Right lobe of liver (tissue), 4 donors: ENCODE data around the gene CSN2.

Source experiments
- CTCF ChIP-seq, 4 donors: fragments of 200-600 bp in 3 of 4; fragments of 450-650 bp in 1 of 4; IDR thresholded peaks; one replicate each; pipeline versions ENCODE4 v1.5.1 to v1.8.0; 2016 to 2022; ENCODE audit warnings: antibody characterized with exemption in 4 of 4, mild to moderate bottlenecking in 2 of 4
- POLR2A ChIP-seq: fragments of 450-650 bp; IDR thresholded peaks from one replicate; pipeline ENCODE4 v1.6.1; 2017; ENCODE audit warnings: antibody characterized with exemption, mild to moderate bottlenecking
- donor health status: DM: no; HTN: no; CAD: no.
- donor health status: DM: no; HTN: no; CAD: no.
- donor health status: DM: no; HTN: yes; CAD: no.

GRCh38 chr4:69965628-69966027 lies at the start of gene CSN2:
- TF ChIP-seq POLR2A (no peak), CTCF (IDR thresholded peaks at IDR 0.05) (no peak)
